IPS-18a (cell line): ENCODE measurements around the gene FSIP1.

Experiments
- H3K27ac ChIP-seq: one replicate; pipeline ENCODE4 v1.5.1; 2013; ENCODE audit warnings: low read length
- H3K27me3 ChIP-seq: one replicate; pipeline ENCODE4 v1.6.1; 2013; ENCODE audit warnings: mild to moderate bottlenecking, low read length; ENCODE audit not compliant: control insufficient read depth, insufficient read depth
- H3K36me3 ChIP-seq: one replicate; pipeline ENCODE4 v1.6.1; 2013; ENCODE audit warnings: low read depth, low read length; ENCODE audit not compliant: control insufficient read depth
- H3K4me1 ChIP-seq: one replicate; pipeline ENCODE4 v1.6.1; 2013; ENCODE audit warnings: low read depth, low read length; ENCODE audit not compliant: control insufficient read depth
- H3K4me3 ChIP-seq: one replicate; pipeline ENCODE4 v1.5.1; 2013; ENCODE audit warnings: low read length
- H3K9ac ChIP-seq: one replicate; pipeline ENCODE4 v1.6.1; 2013; ENCODE audit warnings: mild to moderate bottlenecking, low read length, moderate library complexity
- H3K9me3 ChIP-seq: one replicate; pipeline ENCODE4 v1.6.1; 2013; ENCODE audit warnings: low read depth, low read length; ENCODE audit not compliant: control insufficient read depth

Gene FSIP1

DNA sequence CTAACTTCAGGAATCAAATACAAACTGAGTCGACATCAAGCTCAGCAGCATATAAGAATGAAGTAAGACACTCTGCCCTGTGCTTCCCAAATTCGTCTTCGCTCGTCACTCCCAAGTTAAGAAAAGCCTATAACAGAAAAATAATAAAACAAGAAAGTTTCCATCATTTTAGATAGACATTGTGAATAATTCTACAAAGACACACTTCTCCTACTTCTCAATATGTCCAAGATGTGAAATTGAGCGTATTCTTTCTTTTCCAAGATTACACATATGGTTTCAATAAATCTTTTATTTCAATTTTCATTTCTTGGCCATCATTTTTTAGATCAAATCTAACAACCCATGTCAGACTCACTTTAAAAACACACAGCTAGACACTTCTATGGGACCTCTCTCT lies 85.1 kb downstream of the FSIP1 start:
- Histone ChIP-seq H3K9ac (no peak overlapping the region), H3K4me1 (peaks cover 9% of the 10 kb centered on the region), H3K27me3 (no peaks in the 10 kb centered on the region), H3K36me3 (no peaks in the 10 kb centered on the region), H3K4me3 (no peak overlapping the region), H3K27ac (no peak overlapping the region), H3K9me3 (no peaks in the 10 kb centered on the region)

DNA sequence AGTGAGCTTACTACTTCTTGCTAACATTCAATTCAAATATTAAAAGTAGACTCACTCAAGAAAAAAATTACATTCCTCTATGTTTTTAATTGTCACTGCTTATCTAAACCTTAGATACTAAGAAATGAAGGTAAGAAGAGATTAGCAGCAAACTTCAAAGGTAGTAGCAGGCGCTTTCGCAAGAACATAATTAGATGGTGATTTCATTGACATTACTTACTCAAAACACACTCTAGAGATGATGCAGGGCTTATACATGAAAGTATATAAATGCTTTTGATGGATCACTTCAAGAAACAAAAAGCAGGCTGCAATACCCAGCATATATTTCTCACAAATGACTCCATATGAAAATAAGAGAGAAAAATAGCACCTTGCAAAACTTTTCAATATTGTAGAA lies 86.8 kb downstream of the FSIP1 start:
- H3K9me3 ChIP-seq: no peaks in the 10 kb centered on the region
- H3K36me3 ChIP-seq: no peaks in the 10 kb centered on the region
- H3K27ac ChIP-seq: no peak overlapping the region
- H3K4me1 ChIP-seq: peaks cover 26% of the 10 kb centered on the region
- H3K9ac ChIP-seq: no peak overlapping the region
- no peak overlapping the region for H3K4me3 ChIP-seq
- H3K27me3 ChIP-seq: no peaks in the 10 kb centered on the region

DNA sequence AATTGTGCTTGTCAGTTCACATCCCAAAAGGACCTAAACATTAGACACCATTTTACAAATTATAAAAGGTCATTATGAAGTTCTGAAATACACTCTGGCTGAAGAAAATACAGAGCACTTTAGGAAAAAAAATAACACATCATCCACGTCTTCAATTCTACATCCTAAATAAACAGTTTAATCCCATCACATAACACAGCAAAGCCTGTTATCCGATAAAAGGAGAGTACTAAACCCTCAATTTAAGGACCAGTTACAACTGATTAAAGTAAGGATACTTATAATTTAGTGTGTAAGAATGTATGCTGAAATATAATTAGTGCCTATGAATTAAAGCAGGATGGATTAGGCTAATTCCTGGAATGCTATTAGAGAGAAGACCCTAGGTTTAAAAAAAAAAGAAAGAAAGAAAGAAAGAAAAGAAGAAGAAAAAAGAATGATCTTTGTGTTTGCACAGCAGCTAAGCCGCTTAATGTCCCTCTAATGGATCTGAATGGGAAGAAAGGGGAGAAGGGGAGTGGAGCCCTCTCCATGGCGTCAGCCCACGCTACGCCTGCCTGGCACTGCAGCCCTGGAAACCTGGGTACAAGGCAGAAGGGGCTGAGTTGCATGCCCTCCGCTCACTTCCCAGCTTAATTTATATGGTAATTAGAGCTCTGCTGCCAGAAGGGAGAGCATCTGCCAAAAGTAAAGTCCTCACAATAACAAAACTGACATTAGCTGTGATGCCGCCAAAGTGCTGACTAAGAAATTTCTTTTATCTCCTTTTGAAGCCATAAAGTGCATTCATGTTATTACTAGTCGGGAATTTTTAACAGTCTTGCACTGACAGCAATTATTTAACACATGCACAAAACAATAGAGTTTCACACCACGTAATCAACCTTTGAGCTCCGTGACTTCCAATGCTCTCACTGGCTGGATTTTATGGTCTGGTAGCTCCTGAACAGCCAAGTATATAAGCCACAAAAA lies 90.0 kb downstream of the FSIP1 start:
- Histone ChIP-seq H3K4me1 (peaks cover 27% of the 10 kb centered on the region), H3K36me3 (no peaks in the 10 kb centered on the region), H3K27me3 (no peaks in the 10 kb centered on the region), H3K9me3 (no peaks in the 10 kb centered on the region), H3K27ac (no peak overlapping the region), H3K4me3 (no peak overlapping the region), H3K9ac (no peak overlapping the region)

DNA sequence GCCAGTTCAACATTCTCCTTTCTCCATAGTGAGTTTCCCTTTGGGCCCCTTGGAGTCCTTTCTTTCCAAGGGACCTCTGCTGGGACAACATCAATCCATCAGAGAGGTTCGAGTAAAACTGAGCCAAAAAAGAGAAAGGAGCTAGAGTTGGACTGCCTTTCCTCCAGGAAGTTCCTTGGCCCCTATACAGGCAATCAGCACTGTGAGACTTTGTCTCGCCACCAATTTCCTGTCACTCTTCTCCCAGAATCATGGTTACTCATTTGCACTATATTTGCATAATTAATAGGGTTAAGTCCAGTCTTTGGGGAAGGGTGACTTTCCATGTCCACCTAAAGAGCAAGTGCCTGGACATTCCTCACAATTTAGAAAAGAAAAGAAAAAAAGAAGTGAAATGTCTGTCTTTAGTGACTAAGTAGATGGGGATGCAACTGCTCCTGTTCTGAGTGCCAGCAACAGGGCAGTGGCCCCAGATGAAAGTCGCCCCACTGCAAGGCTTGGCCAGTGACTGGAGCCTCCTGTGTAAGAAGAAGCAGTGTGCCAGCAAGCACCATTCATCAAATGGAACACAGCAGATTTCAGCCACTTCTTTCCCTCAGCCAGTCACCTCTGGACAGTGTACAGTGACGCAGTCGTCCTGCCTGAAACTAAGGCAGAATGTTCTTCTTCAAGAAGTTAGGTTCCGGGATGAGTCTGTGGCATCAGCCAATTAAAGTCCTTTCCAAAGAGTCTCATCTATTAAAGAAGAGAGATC lies 91.6 kb downstream of the FSIP1 start:
- Histone ChIP-seq H3K9ac (no peak overlapping the region), H3K4me1 (peaks cover 27% of the 10 kb centered on the region), H3K36me3 (no peaks in the 10 kb centered on the region), H3K4me3 (no peak overlapping the region), H3K9me3 (no peaks in the 10 kb centered on the region), H3K27ac (no peak overlapping the region), H3K27me3 (no peaks in the 10 kb centered on the region)

GRCh38 chr15:39687965-39688364 lies 94.7 kb downstream of the FSIP1 start:
- Histone ChIP-seq H3K27ac (no peak overlapping the region), H3K9me3 (no peaks in the 10 kb centered on the region), H3K27me3 (no peaks in the 10 kb centered on the region), H3K36me3 (no peaks in the 10 kb centered on the region), H3K4me1 (peaks cover 21% of the 10 kb centered on the region), H3K9ac (no peak overlapping the region), H3K4me3 (no peak overlapping the region)

- H3K9ac ChIP-seq: no peak overlapping the region
- H3K4me3 ChIP-seq: no peak overlapping the region
- H3K27me3 ChIP-seq: no peaks in the 10 kb centered on the region
- peaks cover 4% of the 10 kb centered on the region for H3K4me1 ChIP-seq
- H3K36me3 ChIP-seq: no peaks in the 10 kb centered on the region
- no peaks in the 10 kb centered on the region for H3K9me3 ChIP-seq
- H3K27ac ChIP-seq: no peak overlapping the region
Observed at GRCh38 chr15:39685999-39686613, 96.5 kb downstream of the FSIP1 start.

DNA sequence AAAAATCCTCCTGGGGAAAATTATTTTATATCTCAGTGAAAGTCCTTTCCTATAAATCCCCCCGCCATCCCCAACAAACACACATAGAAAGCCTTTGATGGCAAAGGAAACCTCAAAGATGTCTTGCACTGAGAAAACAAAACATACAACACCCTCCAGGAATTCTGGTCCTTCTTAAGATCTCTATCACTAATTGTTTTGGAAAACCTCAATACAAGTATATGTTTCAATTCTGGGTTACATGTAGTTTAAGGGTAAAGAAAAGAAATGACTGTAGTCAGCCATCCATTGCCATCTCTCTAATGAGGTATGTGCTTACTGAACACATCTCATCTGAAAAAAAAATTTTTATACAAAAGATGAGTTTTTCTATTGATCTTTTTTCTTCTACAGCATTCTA lies 97.3 kb downstream of the FSIP1 start:
- no peak overlapping the region for H3K4me3 ChIP-seq
- no peak overlapping the region for H3K27ac ChIP-seq
- no peaks in the 10 kb centered on the region for H3K4me1 ChIP-seq
- H3K27me3 ChIP-seq: no peaks in the 10 kb centered on the region
- H3K9ac ChIP-seq: no peak overlapping the region
- H3K36me3 ChIP-seq: no peaks in the 10 kb centered on the region
- no peaks in the 10 kb centered on the region for H3K9me3 ChIP-seq

DNA sequence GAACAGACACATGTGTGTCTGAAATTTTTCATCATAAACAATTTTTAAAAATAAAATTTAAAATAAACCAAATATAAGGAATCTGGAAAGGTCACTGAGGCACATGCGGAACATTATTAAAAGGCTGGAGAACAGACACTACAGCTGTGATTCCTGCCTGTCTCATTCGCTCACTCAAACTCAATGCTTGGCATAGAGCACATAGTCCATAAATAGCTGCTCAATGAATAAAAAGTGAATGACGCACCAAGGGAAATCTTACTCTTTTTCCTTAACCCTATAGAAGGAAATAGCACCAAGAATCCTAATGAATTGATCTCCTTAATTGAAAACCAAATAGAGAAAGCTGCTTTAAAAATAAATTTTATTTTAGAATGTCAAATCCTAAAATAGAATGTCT lies 98.4 kb downstream of the FSIP1 start:
- no peaks in the 10 kb centered on the region for H3K4me1 ChIP-seq

GRCh38 chr15:39682366-39682765 lies 100.3 kb downstream of the FSIP1 start:
- Histone ChIP-seq H3K27me3 (no peaks in the 10 kb centered on the region), H3K9ac (no peak overlapping the region)

More for the DNA sequence above, 98.4 kb downstream of the FSIP1 start:
- Histone ChIP-seq H3K36me3 (no peaks in the 10 kb centered on the region), H3K9me3 (no peaks in the 10 kb centered on the region), H3K27me3 (no peaks in the 10 kb centered on the region), H3K4me3 (no peak overlapping the region), H3K27ac (no peak overlapping the region), H3K9ac (no peak overlapping the region)

GRCh38 chr15:39680868-39681267 lies 101.8 kb downstream of the FSIP1 start:
- Histone ChIP-seq H3K9me3 (no peaks in the 10 kb centered on the region), H3K27ac (no peak overlapping the region), H3K27me3 (no peaks in the 10 kb centered on the region), H3K4me1 (no peaks in the 10 kb centered on the region), H3K9ac (no peak overlapping the region), H3K36me3 (no peaks in the 10 kb centered on the region), H3K4me3 (no peak overlapping the region)

More at GRCh38 chr15:39682366-39682765, 100.3 kb downstream of the FSIP1 start:
- no peaks in the 10 kb centered on the region for H3K9me3 ChIP-seq
- no peaks in the 10 kb centered on the region for H3K4me1 ChIP-seq
- no peak overlapping the region for H3K27ac ChIP-seq
- no peaks in the 10 kb centered on the region for H3K36me3 ChIP-seq
- H3K4me3 ChIP-seq: no peak overlapping the region

GRCh38 chr15:39672666-39673065 lies 110.0 kb downstream of the FSIP1 start:
- Histone ChIP-seq H3K9ac (no peak overlapping the region), H3K36me3 (no peaks in the 10 kb centered on the region), H3K27me3 (no peaks in the 10 kb centered on the region), H3K27ac (no peak overlapping the region), H3K9me3 (no peaks in the 10 kb centered on the region), H3K4me1 (no peaks in the 10 kb centered on the region), H3K4me3 (no peak overlapping the region)
